ENCODE results near the gene CACNB1.

DNA sequence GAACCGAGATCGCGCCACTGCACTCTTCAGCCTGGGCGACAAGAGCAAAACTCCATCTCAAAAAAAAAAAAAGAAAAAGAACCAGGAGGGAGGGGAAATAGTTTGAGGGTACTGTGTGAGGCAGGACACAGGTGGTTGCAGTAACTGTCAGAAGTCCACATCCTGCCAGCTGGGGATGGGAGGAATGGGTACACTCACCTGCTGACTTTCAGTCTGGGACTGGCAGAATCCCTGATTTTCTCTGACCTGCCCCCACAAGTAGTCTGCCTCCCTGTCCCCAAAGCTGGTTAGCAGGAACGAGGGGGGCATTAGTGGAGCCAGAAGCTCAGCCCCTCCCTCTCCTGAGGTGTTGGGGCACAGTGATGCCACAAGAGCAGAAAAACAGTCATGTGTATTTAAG, 24.4 kb downstream of the CACNB1 start:
- no peak for TF ChIP-seq EGR1 (IDR thresholded peaks at IDR 0.05)
- TF ChIP-seq, protein P1, sequence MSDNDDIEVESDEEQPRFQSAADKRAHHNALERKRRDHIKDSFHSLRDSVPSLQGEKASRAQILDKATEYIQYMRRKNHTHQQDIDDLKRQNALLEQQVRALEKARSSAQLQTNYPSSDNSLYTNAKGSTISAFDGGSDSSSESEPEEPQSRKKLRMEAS (IDR thresholded peaks at IDR 0.05): no peak
- TF ChIP-seq TCF12 (IDR thresholded peaks at IDR 0.05; ENCODE audit: low read depth): no peak
- TF ChIP-seq TAF1 (IDR thresholded peaks at IDR 0.05; ENCODE audit: low read depth): no peak
- TF ChIP-seq FOXM1 (IDR thresholded peaks at IDR 0.05; ENCODE audit: borderline replicate concordance, low read depth): no peak
- no peak for TF ChIP-seq EP300 (IDR thresholded peaks at IDR 0.05; ENCODE audit: borderline replicate concordance)
- TF ChIP-seq NFIC (IDR thresholded peaks at IDR 0.05): no peak
- no peak for TF ChIP-seq CREB1 (IDR thresholded peaks at IDR 0.05; ENCODE audit: low read depth)
- TF ChIP-seq, protein P2, sequence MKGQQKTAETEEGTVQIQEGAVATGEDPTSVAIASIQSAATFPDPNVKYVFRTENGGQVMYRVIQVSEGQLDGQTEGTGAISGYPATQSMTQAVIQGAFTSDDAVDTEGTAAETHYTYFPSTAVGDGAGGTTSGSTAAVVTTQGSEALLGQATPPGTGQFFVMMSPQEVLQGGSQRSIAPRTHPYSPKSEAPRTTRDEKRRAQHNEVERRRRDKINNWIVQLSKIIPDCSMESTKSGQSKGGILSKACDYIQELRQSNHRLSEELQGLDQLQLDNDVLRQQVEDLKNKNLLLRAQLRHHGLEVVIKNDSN (IDR thresholded peaks at IDR 0.05): no peak
- TF ChIP-seq CEBPB (IDR thresholded peaks at IDR 0.05): no peak
- TF ChIP-seq REST (IDR thresholded peaks at IDR 0.05; ENCODE audit: low read depth): no peak
